ENCODE measurements around the gene KYNU.

Gene KYNU

DNA sequence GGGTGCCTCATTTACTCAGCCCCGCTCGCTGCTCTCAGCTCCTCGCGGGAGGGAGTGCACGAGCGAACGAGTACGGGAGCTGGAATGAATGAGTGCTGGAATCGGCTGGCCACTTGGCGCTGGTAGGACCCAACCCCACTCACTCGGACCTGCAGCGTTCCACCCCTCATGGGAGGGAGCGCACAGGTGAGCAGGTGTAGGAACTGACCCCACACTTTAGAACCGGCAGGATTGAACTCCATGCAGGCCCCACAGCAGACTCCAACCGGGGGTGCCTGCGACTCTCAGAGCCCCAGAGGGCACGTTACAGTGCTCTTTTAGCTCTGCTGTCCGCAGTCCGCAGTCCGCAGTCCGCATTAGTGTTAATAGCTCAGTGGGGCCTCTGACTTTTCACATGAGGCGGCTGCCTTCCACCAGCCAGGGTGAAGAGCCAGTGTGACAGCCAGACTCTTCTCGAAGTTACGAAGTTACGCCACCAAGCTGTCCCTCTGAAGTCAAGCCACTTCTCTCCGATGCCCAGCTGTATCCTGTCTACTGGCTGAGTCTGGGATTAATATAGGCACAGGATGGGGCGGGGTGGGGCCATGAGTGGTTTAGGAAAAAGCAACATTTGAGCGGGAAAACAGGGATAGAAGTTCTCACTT lies 149.1 kb downstream of the KYNU start:
- no peaks in the 10 kb centered on the region for H3K4me1 ChIP-seq (ENCODE audit: control insufficient read depth, insufficient read depth, low read length)
- TF ChIP-seq, protein P1, sequence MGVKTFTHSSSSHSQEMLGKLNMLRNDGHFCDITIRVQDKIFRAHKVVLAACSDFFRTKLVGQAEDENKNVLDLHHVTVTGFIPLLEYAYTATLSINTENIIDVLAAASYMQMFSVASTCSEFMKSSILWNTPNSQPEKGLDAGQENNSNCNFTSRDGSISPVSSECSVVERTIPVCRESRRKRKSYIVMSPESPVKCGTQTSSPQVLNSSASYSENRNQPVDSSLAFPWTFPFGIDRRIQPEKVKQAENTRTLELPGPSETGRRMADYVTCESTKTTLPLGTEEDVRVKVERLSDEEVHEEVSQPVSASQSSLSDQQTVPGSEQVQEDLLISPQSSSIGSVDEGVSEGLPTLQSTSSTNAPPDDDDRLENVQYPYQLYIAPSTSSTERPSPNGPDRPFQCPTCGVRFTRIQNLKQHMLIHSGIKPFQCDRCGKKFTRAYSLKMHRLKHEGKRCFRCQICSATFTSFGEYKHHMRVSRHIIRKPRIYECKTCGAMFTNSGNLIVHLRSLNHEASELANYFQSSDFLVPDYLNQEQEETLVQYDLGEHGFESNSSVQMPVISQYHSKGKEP (tag by site-specific recombination; IDR thresholded peaks at IDR 0.05), result no peak
- TF ChIP-seq MZF1 (tag by site-specific recombination; IDR thresholded peaks at IDR 0.05; ENCODE audit: borderline replicate concordance), result no peak
- TF ChIP-seq KLF9 (tag by site-specific recombination; IDR thresholded peaks at IDR 0.05; ENCODE audit: low read depth), result no peak
- no peak for TF ChIP-seq ZNF174 (tag by site-specific recombination; IDR thresholded peaks at IDR 0.05)
- TF ChIP-seq TCF7L2 (IDR thresholded peaks at IDR 0.05; ENCODE audit: borderline replicate concordance, low read depth, low read length), result no peak
- no peak for TF ChIP-seq ZNF596 (tag by site-specific recombination; IDR thresholded peaks at IDR 0.05)
- no peak for TF ChIP-seq ZNF138 (tag by site-specific recombination; IDR thresholded peaks at IDR 0.05; ENCODE audit: borderline replicate concordance)
- TF ChIP-seq MYNN (tag by site-specific recombination; IDR thresholded peaks at IDR 0.05; ENCODE audit: borderline replicate concordance), result no peak
- TF ChIP-seq HOXC10 (CRISPR knock-in tag; IDR thresholded peaks at IDR 0.05), result no peak
- TF ChIP-seq ZNF658 (tag by site-specific recombination; IDR thresholded peaks at IDR 0.05), result no peak
- TF ChIP-seq ZNF791 (tag by site-specific recombination; IDR thresholded peaks at IDR 0.05), result no peak
- no peak for TF ChIP-seq ZNF580 (tag by site-specific recombination; IDR thresholded peaks at IDR 0.05)
- no peak for TF ChIP-seq ZNF776 (tag by site-specific recombination; IDR thresholded peaks at IDR 0.05; ENCODE audit: borderline replicate concordance)
- TF ChIP-seq INSM2 (tag by site-specific recombination; IDR thresholded peaks at IDR 0.05), result no peak
- no peak for TF ChIP-seq ZNF48 (tag by site-specific recombination; IDR thresholded peaks at IDR 0.05)
- H3K4me3 ChIP-seq (ENCODE audit: low read depth, low read length), result no peak overlapping the region
- ChIA-PET CTCF (no interaction called here), POLR2A (no interaction called here)
- no peak overlapping the region for H3K27ac ChIP-seq (ENCODE audit: extremely low read depth, low read depth, low read length)
- H3K36me3 ChIP-seq (ENCODE audit: control insufficient read depth in 2 of 2, insufficient read depth in 1 of 2, low read length in 2 of 2), result no peaks in the 10 kb centered on the region
- H3K9me3 ChIP-seq (ENCODE audit: control insufficient read depth, insufficient read depth, low read depth, low read length), result no peaks in the 10 kb centered on the region

GRCh38 chr2:143029141-143029540 lies 151.7 kb downstream of the KYNU start:
- Histone ChIP-seq H3K4me1 (ENCODE audit: control insufficient read depth, insufficient read depth, low read length) (no peaks in the 10 kb centered on the region), H3K9me3 (ENCODE audit: control insufficient read depth, insufficient read depth, low read depth, low read length) (no peaks in the 10 kb centered on the region), H3K4me3 (ENCODE audit: low read depth, low read length) (no peak overlapping the region), H3K27ac (ENCODE audit: extremely low read depth, low read depth, low read length) (no peak overlapping the region), H3K36me3 (ENCODE audit: control insufficient read depth in 2 of 2, insufficient read depth in 1 of 2, low read length in 2 of 2) (no peaks in the 10 kb centered on the region)
- TF ChIP-seq ZNF843 (tag by site-specific recombination; IDR thresholded peaks at IDR 0.05), result no peak
- POLR2A ChIA-PET, result no interaction called here
- CTCF ChIA-PET, result no interaction called here

DNA sequence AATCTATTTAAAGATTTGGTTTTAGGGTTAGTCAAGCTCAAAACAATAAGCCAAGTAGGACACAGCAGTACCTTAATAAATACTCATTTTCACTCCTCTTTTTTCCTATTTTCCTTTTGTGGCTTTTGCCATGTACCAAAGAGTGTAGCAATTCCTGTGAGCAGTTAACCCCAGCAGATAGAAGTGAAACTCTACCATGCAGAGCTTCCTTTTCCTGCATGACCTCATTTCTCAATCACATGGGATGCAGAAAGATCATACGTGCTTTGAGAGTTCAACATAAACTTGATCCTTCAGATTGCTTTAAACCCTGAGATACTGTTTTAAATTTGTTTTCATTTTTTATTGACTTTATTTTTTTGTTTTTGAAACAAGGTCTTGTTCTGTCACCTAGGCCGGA lies 152.7 kb downstream of the KYNU start:
- Histone ChIP-seq H3K9me3 (ENCODE audit: control insufficient read depth, insufficient read depth, low read depth, low read length) (no peaks in the 10 kb centered on the region), H3K4me1 (ENCODE audit: control insufficient read depth, insufficient read depth, low read length) (no peaks in the 10 kb centered on the region), H3K27ac (ENCODE audit: extremely low read depth, low read depth, low read length) (no peak overlapping the region), H3K4me3 (ENCODE audit: low read depth, low read length) (no peak overlapping the region), H3K36me3 (ENCODE audit: control insufficient read depth in 2 of 2, insufficient read depth in 1 of 2, low read length in 2 of 2) (no peaks in the 10 kb centered on the region)
- POLR2A ChIA-PET, result no interaction called here
- CTCF ChIA-PET, result no interaction called here
- TF ChIP-seq ZNF555 (tag by site-specific recombination; conservative IDR thresholded peaks at IDR 0.05), result no peak
- no peak for TF ChIP-seq ZSCAN23 (tag by site-specific recombination; IDR thresholded peaks at IDR 0.05)
- TF ChIP-seq ZNF239 (tag by site-specific recombination; IDR thresholded peaks at IDR 0.05), result no peak
- no peak for TF ChIP-seq ZSCAN16 (tag by site-specific recombination; IDR thresholded peaks at IDR 0.05)
- TF ChIP-seq, protein P2, sequence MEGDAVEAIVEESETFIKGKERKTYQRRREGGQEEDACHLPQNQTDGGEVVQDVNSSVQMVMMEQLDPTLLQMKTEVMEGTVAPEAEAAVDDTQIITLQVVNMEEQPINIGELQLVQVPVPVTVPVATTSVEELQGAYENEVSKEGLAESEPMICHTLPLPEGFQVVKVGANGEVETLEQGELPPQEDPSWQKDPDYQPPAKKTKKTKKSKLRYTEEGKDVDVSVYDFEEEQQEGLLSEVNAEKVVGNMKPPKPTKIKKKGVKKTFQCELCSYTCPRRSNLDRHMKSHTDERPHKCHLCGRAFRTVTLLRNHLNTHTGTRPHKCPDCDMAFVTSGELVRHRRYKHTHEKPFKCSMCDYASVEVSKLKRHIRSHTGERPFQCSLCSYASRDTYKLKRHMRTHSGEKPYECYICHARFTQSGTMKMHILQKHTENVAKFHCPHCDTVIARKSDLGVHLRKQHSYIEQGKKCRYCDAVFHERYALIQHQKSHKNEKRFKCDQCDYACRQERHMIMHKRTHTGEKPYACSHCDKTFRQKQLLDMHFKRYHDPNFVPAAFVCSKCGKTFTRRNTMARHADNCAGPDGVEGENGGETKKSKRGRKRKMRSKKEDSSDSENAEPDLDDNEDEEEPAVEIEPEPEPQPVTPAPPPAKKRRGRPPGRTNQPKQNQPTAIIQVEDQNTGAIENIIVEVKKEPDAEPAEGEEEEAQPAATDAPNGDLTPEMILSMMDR (tag by site-specific recombination; IDR thresholded peaks at IDR 0.05), result no peak
- no peak for TF ChIP-seq ZNF654 (tag by site-specific recombination; IDR thresholded peaks at IDR 0.05; ENCODE audit: low read depth)
- no peak for TF ChIP-seq ZNF837 (tag by site-specific recombination; IDR thresholded peaks at IDR 0.05)

Measured in HEK293 (cell line).